ENCODE data around the gene SLCO3A1. TPM values are rescaled to one million over a fixed set of nuclear protein-coding genes. Genes with fewer than 3 reads are reported as not detected.

The SLCO3A1 gene
- total RNA-seq, 2 donors from 2014 or later, result 13.0 to 15.1 TPM

DNA sequence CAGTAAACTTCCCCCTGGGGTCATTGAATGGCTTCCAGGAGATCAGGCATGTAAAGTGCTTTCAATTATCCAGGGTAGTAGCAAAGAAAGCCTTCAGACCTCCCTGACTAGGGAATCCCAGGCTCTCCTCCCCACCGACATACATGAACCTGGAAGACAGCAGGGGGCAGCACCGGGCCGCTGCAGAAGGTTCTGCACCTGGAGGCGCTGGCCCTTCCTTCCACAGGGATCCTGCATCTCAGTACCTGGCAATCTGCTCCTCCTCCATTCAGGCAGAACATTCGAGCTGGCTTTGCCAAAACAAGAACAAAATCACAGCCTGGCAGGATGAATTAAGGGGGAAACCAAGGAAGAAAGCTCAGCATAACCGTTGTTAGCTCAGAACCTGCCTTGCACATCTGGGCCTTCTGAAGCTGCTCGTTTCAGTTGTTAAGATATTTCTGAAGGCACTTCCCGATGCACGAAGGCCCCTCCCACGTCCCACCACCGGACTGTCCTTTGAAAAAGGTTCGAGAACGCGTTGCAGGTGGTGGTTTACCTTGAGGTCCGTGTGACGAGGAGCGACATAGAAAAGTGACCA is 237.7 kb downstream of the SLCO3A1 start:
- DNase-seq (peak in 1 of 2 donors; percentile 76), ATAC-seq (peak; percentile 74)
- intact Hi-C loops (cut with DNase I, micrococcal nuclease), result no loop called here

DNA sequence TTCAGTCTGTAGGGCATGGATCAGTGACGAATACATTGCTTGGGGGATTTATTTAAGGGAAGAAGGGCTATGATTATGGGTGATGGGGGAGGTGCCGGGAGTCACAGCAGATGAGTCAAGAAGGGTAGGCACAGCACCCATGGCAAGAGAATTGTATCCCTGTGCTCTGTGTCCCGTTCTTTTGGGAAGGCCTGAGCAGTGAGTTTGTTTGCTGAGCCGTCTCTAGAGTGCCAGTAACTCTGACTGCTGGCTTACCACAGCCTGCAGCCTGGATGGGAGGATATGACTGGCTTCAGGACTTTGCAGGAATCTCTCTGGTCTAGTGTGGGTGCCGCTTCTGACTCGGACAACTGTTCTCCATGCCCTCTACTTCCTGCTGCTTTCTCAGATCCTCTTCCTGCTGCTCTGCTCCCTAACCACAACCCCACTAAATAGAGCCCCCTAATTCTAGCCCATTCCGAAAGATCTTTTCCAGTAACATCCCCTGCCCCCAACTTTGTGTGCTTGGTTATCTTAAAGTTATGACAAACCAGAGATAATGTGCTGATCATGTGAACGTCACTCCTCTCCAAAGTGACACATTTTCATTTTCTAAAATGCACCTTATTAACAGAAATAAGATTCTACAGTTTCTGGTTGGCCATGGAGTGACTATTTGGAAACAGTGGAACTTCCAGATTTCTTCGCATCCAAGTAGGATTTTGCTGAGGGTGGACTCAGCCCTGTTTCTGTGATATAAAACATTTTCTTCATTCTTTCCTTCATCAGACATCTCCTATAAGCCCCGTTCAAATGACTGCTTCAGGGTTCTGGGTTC is 239.0 kb downstream of the SLCO3A1 start:
- intact Hi-C loops (cut with DNase I, micrococcal nuclease), result no loop called here
- no peak for ATAC-seq
- no peak for DNase-seq

DNA sequence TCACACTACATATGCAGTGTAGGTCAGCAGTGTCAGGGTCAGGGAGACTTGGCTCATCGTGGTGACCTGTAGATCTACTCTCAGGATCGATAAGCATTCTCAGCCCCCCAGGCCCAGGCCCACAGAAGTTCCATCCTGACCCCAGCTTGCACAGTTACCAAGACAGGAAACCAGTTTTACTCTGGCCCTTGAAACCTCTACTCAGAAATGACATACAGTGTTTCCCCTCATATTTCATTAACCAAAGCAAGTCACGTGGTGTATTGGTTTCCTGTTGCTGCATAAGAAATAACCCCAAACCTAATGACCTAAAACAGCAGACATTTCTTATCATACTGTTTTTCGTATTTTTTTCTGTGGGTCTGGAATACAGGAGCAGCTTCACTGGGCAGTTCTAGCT is 242.2 kb downstream of the SLCO3A1 start:
- ATAC-seq (no peak), DNase-seq (no peak)
- intact Hi-C loops (cut with DNase I, micrococcal nuclease), result loop anchor here in 1 of 2 donors (5.0 kb wide), 1 partner anchor 622 kb away; no protein-coding TSS in a partner anchor

DNA sequence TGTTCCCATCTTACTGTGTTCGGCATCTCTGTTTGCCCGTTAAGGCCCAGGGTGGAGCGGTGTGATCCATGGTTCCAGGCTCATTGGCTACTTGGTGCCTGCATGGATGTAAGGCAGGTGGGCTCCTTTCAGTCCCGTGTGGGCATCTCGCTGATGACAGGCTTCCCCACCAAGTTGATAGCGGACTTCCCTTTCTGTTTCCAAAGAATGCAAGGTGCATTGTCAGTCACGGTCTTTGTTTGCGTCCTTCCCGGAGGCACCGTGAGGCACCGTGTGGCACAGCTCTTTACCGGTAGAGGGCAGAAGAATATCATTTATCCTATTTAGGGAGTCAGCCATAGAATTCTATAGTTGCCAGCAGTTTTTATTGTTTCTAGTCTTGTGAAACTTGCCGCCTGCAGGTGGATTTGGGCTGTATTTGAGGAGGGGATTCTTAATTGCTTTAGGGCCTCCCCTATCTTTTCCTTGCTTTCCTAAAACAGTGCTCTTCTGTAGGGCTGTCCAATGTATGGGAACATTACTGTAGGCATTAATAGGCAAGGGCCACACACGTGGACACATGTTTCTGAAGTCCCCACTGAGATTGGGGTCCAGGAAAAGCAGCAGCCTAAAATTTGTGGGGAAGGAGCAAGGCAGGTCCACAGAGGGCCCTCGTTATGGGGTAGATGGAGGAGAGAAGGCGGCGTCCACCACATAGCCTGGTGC is 244.1 kb downstream of the SLCO3A1 start:
- ATAC-seq (peak; percentile 96), DNase-seq (peak in 1 of 2 donors; percentile 52)
- intact Hi-C loops (cut with DNase I, micrococcal nuclease), result loop anchor here in 1 of 2 donors (5.0 kb wide), 1 partner anchor 620 kb away; no protein-coding TSS in a partner anchor

DNA sequence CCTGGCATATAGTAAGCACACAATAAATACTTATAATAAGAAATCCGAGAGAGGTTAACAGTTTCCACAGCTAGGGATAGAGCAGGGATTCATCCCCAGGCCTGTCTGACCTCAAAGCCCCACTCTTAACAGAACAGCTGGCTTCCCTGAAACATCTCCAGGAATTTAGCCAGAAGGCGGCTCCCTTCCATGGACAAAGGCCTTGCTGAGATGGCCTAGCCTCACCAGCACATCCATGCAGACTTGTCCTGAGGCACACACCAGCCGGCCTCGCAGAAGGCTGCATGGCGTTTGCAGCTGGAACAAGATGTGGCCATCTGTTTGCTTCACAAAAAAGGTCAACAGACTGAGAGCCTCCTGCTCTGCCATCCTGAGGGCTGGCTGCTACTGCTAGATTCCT is 245.4 kb downstream of the SLCO3A1 start:
- intact Hi-C loops (cut with DNase I, micrococcal nuclease), result loop anchor here in 1 of 2 donors (5.0 kb wide), 1 partner anchor 618 kb away; no protein-coding TSS in a partner anchor
- ATAC-seq (no peak), DNase-seq (no peak)

DNA sequence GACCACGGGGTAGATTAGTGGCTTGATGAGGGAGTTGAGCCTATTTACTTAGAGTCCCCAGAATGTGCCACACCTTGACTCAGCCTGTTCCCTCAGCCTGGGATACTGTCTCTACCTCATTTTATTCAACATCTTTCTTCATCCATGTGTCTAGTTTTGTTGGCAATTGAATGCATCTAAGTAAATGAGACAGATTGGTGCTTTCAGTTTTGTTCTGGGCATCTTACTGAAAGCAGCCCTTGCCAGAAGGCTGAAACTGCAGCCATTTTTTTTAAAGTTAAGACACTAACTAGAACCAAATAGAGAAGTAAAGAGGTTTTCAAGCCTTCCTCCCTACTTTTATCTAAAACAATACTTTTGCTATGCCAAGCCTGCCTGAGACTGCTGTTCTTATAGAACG is 246.8 kb downstream of the SLCO3A1 start:
- ATAC-seq (no peak), DNase-seq (no peak)
- intact Hi-C loops (cut with DNase I, micrococcal nuclease), result no loop called here

DNA sequence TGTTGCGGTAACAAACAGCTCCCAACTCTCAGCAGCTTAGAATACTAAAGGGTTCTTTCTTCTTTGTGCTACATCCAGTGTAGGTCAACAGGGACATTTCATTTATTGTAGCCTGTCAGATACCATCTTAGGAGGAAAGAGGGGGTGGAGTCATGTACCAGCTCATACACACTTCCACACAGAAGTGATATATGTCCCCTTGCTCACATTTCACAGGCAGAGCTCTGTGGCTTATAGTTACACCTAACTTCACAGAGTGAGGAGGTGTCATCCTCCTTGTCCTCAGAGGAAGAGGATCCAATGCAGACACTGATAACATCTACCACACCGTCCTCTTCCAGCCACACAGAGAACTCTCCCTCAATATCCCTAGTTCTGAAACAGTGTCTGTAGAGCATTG is 247.2 kb downstream of the SLCO3A1 start:
- intact Hi-C loops (cut with DNase I, micrococcal nuclease), result no loop called here
- DNase-seq, result no peak
- no peak for ATAC-seq

DNA sequence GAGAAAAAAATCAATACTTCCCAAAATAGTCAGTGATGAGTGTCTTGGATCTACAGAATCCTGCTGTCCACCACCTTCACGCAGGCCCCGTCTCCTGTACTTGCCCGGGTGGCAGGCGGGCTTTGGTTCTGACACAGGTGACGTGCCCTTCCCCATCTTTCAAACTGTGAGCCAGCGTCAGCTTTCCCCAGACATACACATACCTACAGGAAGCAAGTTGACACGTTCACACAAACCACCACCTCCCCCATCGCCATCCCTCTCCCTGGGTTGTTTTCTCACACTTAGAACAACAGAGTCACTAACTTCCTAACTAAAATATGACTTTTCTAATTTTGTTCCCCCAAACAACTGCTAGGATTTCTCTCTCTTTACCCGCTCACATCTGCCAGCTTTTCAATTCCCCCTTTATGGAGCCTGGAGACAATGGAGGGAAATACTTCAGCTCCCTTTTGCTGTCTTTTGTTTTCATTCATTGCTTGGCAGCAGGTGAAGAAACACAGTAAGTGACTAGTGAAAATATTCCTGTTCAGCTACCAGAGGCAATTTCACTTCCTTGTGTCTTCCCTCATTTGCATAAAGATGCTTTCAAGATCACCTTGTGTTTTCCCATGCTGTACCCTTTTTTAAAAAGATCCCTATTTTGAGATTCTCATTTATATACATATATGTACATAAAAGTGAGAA is 248.3 kb downstream of the SLCO3A1 start:
- no peak for DNase-seq
- ATAC-seq, result no peak
- intact Hi-C loops (cut with DNase I, micrococcal nuclease), result no loop called here

DNA sequence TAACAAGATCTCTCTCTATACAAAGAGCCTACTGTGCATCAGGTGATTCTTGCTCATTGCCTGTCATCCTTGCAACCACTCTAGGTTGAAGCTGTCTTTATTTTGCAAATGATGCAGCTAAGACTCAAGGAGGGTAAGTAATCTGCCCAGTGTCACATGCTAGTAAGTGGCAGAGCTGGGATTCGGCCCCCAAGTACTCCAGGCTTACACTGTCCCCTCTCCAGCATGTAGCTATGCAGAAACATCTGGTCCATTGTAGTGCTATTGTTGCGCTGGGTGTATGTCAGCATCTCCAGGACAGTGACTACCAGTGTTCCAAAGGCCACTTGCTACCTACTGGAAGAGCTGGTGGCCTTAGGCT is 248.9 kb downstream of the SLCO3A1 start:
- DNase-seq (no peak), ATAC-seq (no peak)
- intact Hi-C loops (cut with DNase I, micrococcal nuclease), result no loop called here

DNA sequence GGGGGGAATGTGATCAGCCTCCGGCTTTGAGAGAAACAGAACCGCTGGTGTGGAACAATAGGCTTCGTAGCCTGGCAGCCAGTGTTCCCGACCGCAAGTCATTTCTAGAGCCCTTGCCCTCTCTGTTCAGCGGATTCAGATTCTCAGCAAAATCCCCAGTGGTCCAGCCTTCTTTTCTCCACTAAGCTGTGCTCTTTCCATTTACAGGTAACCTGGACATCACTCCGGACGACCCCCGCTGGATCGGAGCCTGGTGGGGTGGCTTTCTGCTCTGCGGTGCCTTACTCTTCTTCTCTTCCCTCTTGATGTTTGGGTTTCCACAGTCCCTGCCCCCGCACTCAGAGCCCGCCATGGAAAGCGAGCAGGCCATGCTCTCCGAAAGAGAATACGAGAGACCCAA is 250.6 kb downstream of the SLCO3A1 start:
- intact Hi-C loops (cut with DNase I, micrococcal nuclease), result no loop called here
- no peak for ATAC-seq
- DNase-seq, result no peak

DNA sequence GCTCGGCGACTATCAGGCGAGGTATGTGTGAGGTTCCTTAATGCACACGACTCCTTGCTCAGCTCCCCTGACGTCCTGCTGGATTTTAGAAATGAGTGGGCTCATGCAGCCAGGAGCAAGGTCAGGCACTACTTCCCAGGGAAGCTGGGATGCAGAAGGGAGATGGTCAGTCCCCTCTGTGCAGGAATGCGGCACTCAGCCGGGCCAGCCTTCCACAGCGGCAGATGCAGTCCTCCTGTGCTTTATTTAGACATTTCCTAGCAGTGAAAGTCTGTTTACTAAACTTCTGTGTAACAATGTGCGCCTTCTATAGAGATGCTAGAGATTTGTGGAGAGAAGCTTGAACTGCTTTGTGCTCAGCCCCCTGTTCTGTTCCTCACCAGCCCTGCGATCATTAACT is 252.1 kb downstream of the SLCO3A1 start:
- intact Hi-C loops (cut with DNase I, micrococcal nuclease), result no loop called here
- DNase-seq (no peak), ATAC-seq (no peak)

DNA sequence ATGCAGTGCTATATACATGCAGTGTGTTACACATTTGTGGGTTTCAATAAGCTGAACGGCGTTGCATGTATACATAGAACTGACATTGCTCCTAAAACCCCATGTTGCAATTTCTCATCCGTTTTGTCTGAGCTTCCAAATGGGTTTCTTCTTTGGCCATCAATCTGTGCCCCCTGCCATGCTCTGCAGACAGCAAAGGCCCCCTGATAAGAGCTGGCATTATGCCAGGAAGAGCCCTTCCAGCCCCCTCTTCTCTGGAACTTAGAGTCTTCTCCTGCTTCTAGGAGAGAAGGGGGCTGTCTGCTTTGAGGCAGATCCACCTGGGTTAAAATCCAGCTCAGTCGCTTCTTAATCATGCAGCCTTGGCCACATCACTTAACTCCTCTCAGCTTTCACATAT is 254.0 kb downstream of the SLCO3A1 start:
- DNase-seq (no peak), ATAC-seq (no peak)
- intact Hi-C loops (cut with DNase I, micrococcal nuclease), result no loop called here

DNA sequence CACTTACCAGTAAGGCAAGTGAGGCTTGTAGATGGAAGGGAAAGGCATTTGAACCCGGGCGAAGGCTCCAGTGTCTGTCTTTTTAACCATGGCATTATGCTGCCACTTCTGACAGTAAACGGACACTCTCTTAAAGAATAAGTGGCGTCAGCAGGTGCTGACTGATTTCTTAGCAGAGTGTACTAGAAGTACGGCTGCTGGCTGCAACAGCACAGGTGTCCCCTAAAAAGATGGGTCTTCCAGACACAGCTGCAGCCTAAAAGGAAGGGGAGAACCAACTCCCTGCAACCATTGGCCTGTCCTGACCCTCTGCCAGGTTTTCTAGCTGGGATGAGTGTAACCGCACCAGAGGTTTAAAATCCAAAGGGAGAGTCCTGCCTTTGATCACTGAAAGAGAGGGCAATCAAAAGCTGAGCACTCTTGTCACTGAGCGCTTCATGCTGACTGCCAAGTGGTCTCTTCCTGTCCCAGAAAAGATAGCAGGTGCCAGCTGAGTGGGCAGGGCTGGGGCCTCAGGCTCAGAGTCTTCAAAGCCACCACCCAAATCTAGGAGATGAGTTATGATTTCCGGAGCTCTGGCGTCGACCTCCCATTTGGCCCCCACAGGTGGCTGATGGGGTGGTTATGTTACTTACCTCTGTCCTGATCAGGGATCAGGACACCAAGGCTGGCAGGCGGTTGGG is 255.8 kb downstream of the SLCO3A1 start:
- intact Hi-C loops (cut with DNase I, micrococcal nuclease), result no loop called here
- DNase-seq, result no peak
- no peak for ATAC-seq

DNA sequence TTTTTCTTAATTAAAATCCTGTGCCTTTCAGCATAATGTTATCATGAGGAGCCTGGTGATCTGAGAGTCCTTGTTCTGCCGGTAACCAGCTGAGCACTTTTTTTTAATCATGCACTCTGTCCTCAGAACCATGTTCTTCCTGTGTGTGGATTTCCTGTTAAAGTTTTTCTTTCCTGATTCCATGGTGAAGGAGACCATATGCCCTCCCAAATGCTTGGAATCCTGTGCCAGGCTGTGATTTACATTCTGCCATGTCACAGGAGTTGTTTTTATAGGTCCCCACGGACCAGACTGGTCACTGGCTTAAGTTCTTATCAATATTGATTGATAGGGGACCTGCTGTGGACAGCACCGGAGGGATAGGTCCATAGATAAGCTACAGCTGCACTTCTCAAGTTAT is 257.8 kb downstream of the SLCO3A1 start:
- ATAC-seq (no peak), DNase-seq (no peak)
- intact Hi-C loops (cut with DNase I, micrococcal nuclease), result no loop called here

DNA sequence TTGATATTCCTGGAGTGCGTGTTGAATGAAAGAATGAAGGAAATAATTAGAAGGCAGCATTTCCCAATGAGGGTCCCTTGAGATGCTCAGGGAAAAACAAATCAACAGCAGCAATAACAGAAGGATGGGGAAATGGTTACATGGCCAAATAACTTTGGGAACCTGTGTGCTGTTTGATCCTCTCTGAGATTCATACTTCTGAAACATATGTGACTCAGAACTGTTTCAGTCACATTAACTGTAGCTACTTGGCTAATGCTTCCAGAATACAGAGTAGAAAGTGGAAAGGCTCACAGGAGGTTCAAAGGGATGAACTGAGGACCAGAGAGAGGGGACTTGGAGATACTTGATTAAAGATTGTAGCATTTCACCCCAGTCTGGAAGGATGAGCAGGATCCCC is 258.2 kb downstream of the SLCO3A1 start:
- intact Hi-C loops (cut with DNase I, micrococcal nuclease), result no loop called here
- no peak for DNase-seq
- no peak for ATAC-seq

DNA sequence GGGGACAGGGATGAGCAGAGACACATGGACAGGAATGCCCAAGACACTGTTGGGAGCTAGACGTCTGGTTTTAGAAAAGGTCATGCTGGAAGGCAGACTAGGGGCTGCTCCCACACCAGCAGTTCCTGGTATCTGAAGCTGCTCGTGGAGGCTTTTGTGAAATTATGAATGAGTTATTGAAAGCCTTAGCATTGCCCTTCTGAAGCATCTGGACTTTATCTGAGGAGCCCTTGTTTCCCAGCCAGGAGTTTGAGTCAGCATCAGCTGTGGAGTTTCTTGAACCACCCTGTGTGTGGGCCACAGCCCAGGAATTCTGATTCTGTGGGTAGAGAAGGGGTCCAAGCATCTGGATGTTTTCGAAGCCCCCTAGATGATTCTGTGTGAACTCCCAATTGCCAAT is 258.7 kb downstream of the SLCO3A1 start:
- intact Hi-C loops (cut with DNase I, micrococcal nuclease), result no loop called here
- no peak for ATAC-seq
- no peak for DNase-seq

DNA sequence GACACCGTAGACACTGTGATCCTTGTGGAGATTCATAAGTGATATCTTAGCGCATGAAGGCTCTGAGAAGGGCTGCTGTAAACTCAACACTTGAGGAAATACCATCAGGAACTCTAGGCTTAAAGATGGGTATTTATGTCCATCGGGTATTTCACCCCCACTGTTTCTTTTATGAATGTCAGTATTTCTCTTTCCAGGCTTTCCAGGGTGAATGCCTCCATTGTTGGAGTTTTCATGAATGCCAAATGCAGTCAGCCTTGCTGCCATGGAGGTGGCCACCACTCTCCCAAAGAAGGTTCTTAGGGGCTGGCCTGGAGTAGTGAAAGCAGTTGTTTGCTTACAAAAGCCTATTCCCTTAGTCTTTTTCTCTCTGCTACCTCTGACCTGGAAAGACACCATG is 259.2 kb downstream of the SLCO3A1 start:
- DNase-seq (no peak), ATAC-seq (no peak)
- intact Hi-C loops (cut with DNase I, micrococcal nuclease), result no loop called here

DNA sequence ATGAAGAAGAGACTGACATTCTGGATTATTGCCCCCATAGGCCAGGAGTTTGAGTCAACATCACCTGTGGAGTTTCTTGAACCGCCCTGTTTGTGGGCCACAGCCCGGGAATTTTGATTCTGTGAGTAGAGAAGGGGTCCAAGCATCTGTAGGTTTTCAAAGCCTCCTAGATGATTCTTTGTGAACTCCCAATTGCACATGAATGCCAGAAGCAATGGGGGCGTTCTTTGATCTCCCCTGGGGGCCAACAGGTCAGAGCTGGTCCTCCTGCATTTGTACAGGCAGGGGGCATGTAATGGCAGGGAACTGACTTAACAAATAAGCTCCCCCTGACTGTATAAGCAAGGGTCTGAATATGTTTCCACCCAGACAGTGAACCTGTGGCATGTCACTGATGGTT is 260.3 kb downstream of the SLCO3A1 start:
- DNase-seq, result no peak
- no peak for ATAC-seq
- intact Hi-C loops (cut with DNase I, micrococcal nuclease), result no loop called here

DNA sequence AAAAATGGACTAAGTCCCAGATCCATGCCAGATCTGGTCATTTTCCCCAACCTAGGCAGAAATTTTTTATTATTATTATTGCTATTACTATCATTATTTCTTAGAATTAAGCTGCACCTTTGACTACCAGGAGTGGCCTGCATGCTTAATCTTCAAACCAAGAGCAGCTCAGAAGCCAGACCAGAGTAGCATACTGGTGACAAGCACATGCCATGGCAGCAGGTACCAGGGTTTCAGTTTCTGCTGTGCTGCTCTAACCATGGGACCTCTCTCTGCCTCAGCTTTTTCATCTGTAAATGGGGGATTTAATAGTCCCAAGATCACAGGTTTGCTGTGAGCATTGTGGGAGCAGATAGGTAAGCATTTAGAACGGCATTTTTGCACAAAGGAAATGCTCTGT is 262.3 kb downstream of the SLCO3A1 start:
- intact Hi-C loops (cut with DNase I, micrococcal nuclease), result no loop called here
- no peak for DNase-seq
- no peak for ATAC-seq

Data from left colon (tissue), 2 donors.